GM10266 (cell line): ENCODE data around the gene RADIL.

ENCODE experiments used
- DNase-seq: peaks from one replicate; pipeline ENCODE4 v3.0.0; 2012; ENCODE audit errors: extremely low spot score
- CTCF ChIP-seq: IDR thresholded peaks from 2 replicates; pipeline ENCODE4 v1.5.1; 2012; ENCODE audit warnings: mild to moderate bottlenecking, low read depth; ENCODE audit not compliant: control insufficient read depth, insufficient read depth; ENCODE audit errors: missing control alignments

RADIL gene

GRCh38 chr7:4871930-4872675 is 11.4 kb downstream of the RADIL start:
- no peak for TF ChIP-seq CTCF
- DNase-seq, result no peak

GRCh38 chr7:4871056-4871680 is 12.3 kb downstream of the RADIL start:
- no peak for TF ChIP-seq CTCF
- DNase-seq, result no peak

- DNase-seq, result no peak
- no peak for TF ChIP-seq CTCF
Measured at GRCh38 chr7:4868493-4868892, 15.0 kb downstream of the RADIL start.

- no peak for TF ChIP-seq CTCF
- DNase-seq, result no peak
Measured at GRCh38 chr7:4866528-4867496, 16.7 kb downstream of the RADIL start.

GRCh38 chr7:4862156-4862555 is 21.4 kb downstream of the RADIL start:
- TF ChIP-seq CTCF, result no peak
- no peak for DNase-seq

GRCh38 chr7:4861673-4862072 is 21.8 kb downstream of the RADIL start, which contains the start of gene PAPOLB:
Gene PAPOLB, minus strand, starts transcription at chr7:4862030. Its CDS starts 220 bp downstream, at chr7:4861810.
- no peak for DNase-seq
- no peak for TF ChIP-seq CTCF
